Right lobe of liver (tissue), 6 donors: ENCODE data around the gene MOGAT1. TPM values are rescaled to one million over a fixed set of nuclear protein-coding genes. Genes with fewer than 3 reads are reported as not detected.
"Not testable (repeated sequence)": the region's sequence is repeated elsewhere in the genome, so short reads cannot be mapped to it uniquely, and the experiment has no call there.

Experiments used
- ATAC-seq, 4 donors: fragments of 200-7000 bp; cut with Tn5 transposase; one replicate each; pipeline ENCODE4 v1.9.1; 2020; ENCODE audit warnings: mild to moderate bottlenecking in 4 of 4, moderate library complexity in 4 of 4
- DNase-seq, 3 donors: peaks; one replicate each; pipeline ENCODE4 v3.0.0-alpha.2; 2020
- H3K27ac ChIP-seq, 3 donors: fragments of 200-600 bp; one replicate each; pipeline ENCODE4 v1.8.0; 2022
- H3K27me3 ChIP-seq, 2 donors: fragments of 200-600 bp; one replicate each; pipeline ENCODE4 v1.8.0; 2022
- H3K36me3 ChIP-seq, 4 donors: fragments of 200-600 bp; sonication (generic) in 1 of 4; one replicate each; pipeline versions ENCODE4 v1.5.1 to v1.8.0; 2017 to 2022; ENCODE audit warnings: control low read depth in 1 of 4
- H3K4me1 ChIP-seq, 4 donors: fragments of 200-600 bp; sonication (generic) in 1 of 4; one replicate each; pipeline versions ENCODE4 v1.5.1 to v1.8.0; 2017 to 2022; ENCODE audit warnings: control low read depth in 1 of 4
- H3K4me3 ChIP-seq, 3 donors: fragments of 200-600 bp; one replicate each; pipeline ENCODE4 v1.8.0; 2022
- H3K9me3 ChIP-seq, 4 donors: fragments of 200-600 bp; sonication (generic) in 1 of 4; one replicate each; pipeline versions ENCODE4 v1.5.1 to v1.8.0; 2017 to 2022; ENCODE audit warnings: control low read depth in 1 of 4
- CTCF ChIP-seq, 4 donors: fragments of 200-600 bp in 3 of 4; fragments of 450-650 bp in 1 of 4; IDR thresholded peaks; one replicate each; pipeline versions ENCODE4 v1.5.1 to v1.8.0; 2016 to 2022; ENCODE audit warnings: antibody characterized with exemption in 4 of 4, mild to moderate bottlenecking in 2 of 4
- POLR2A ChIP-seq: fragments of 450-650 bp; IDR thresholded peaks from one replicate; pipeline ENCODE4 v1.6.1; 2017; ENCODE audit warnings: antibody characterized with exemption, mild to moderate bottlenecking
- WGBS: methylation state at CpG from one replicate; pipeline ENCODE4 v1.1.6; 2018; ENCODE audit warnings: low coverage, low lambda C conversion rate; ENCODE audit not compliant: insufficient coverage; ENCODE audit errors: missing lambda C conversion rate; 5-methylcytosine and 5-hydroxymethylcytosine counted together
- intact Hi-C, 2 donors: fragments of 100-400 bp; cut with DNase I; formaldehyde crosslinking; loops; one replicate each; pipeline versions ENCODE4 v1.11.2 to v1.14.1; 2022
- total RNA-seq, 6 experiments: library from RNA; depleted of rRNA in 2 of 6; stranded (reverse); fragments of >200 nt in 2 of 6; fragmentation: NEBNext Ultra II Directional in 3 of 6; extraction: Animal tissue kit (Norgen Biotek cat#: 25700) in 3 of 6; gene quantifications; one replicate each; pipeline versions ENCODE4 v1.1.0 to v1.2.4, GENCODE V29; 2016 to 2023
- donor health status: DM: no; HTN: yes; CAD: no.
- donor health status: DM: no; HTN: no; CAD: no.
- donor health status: DM: no; HTN: no; CAD: no.
- donor health status: DM: no; HTN: yes; CAD: no.
- donor health status: DM: no; HTN: yes; CAD: no.

The MOGAT1 gene
- total RNA-seq, 6 experiments from 2014 or later = 0.50 to 8.1 (median 3.4) TPM

- TF ChIP-seq POLR2A = no peak
- TF ChIP-seq CTCF (IDR thresholded peaks at IDR 0.05) = no peak
- no peak overlapping the region for H3K27ac ChIP-seq
- DNase-seq = no peak
- no peaks in the 10 kb centered on the region for H3K27me3 ChIP-seq
- 78% methylated on average over 2 of the region's 2 CpGs for WGBS
- no peaks in the 10 kb centered on the region for H3K9me3 ChIP-seq
- peaks cover 0 to 14% (median 0%) of the 10 kb centered on the region in 4 donors for H3K4me1 ChIP-seq
- ATAC-seq = no peak
- no peak overlapping the region for H3K4me3 ChIP-seq
- intact Hi-C loops = no loop called here
- peaks cover 0 to 17% (median 0%) of the 10 kb centered on the region in 4 donors for H3K36me3 ChIP-seq
Measured at GRCh38 chr2:222688917-222689316, 17.5 kb downstream of the MOGAT1 start.

DNA sequence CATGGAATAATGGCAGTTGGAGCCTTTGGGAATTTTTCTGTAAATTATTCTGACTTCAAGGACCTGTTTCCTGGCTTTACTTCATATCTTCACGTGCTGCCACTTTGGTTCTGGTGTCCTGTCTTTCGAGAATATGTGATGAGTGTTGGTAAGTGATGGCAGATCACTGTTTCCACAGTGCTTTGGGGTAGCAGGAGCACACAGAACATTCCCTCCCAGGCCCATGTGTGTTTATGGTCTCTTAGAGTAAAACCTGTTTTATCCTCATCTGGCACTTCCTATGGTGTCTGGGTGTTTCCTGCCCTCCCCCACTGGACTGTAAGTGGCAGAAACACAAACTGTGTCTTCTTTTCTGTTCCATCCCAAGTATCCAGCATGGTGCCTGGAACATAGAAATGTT lies 17.9 kb downstream of the MOGAT1 start:
- H3K4me3 ChIP-seq = no peak overlapping the region
- no peak for DNase-seq
- intact Hi-C loops = no loop called here
- ATAC-seq = no peak
- H3K27ac ChIP-seq = no peak overlapping the region
- no peaks in the 10 kb centered on the region for H3K9me3 ChIP-seq
- 47% methylated on average over 2 of the region's 2 CpGs for whole genome bisulfite sequencing
- H3K36me3 ChIP-seq = peaks cover 0 to 20% (median 0%) of the 10 kb centered on the region in 4 donors
- H3K4me1 ChIP-seq = peaks cover 0 to 10% (median 0%) of the 10 kb centered on the region in 4 donors
- TF ChIP-seq POLR2A (no peak), CTCF (IDR thresholded peaks at IDR 0.05) (no peak)
- H3K27me3 ChIP-seq = no peaks in the 10 kb centered on the region

DNA sequence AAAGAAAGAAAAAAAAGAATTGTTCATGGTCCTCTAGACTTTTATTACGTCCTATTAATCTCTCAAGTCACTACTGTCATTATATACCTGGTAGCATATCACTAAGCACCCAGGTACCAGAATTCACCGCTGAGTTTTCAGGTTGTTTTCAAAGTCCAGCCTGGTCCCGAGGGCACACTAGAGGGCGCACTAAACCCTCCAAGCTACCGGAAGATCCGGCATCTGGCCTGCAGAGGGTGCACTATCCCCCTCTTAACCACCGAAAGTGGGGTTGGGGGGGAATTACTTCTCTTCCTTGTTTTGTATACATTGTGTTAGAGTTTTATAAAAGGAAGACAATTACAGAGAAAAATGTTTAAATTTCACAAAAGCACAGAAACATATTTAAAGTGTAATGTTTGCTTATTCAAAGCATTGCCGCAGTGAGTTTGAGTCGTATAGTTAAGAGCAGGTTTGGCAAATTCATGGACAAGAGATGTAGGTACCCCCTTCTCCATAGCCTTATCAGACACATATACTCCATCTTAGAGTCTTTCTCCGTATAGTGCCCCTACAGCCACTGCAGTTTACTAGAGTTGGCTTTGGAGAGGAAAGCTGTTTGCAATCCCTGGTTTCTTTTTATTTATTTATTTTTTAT lies 19.2 kb downstream of the MOGAT1 start:
- Histone ChIP-seq H3K27ac (no peak overlapping the region), H3K9me3 (no peaks in the 10 kb centered on the region), H3K4me1 (peaks cover 0 to 3% (median 0%) of the 10 kb centered on the region in 4 donors), H3K4me3 (no peak overlapping the region), H3K36me3 (peaks cover 0 to 33% (median 0%) of the 10 kb centered on the region in 4 donors), H3K27me3 (no peaks in the 10 kb centered on the region)
- DNase-seq (peak; percentile 67 to 75 (median 72)), ATAC-seq (peak; percentile 96 to 97 (median 97))
- intact Hi-C loops = no loop called here
- 30% methylated on average over 10 of the region's 10 CpGs for WGBS
- TF ChIP-seq CTCF (IDR thresholded peaks at IDR 0.05) = peak; percentile 87 to 99 (median 98)
- TF ChIP-seq POLR2A = no peak

DNA sequence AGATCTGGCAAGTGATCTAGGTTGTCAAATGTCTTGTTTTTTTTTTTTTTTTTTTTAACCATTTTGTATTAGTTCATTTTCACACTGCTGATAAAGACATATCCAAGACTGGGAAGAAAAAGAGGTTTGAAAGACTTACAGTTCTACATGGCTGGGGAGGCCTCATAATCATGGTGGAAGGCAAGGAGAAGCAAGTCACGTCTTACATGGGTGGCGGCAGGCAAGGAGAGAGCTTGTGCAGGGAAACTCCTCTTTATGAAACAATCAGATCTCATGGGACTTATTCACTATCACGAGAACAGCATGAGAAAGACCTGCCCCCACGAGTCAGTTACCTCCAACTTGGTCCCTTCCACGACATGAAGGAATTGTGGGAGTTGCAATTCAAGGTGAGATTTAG lies 22.0 kb downstream of the MOGAT1 start:
- H3K27me3 ChIP-seq, H3K4me3 ChIP-seq, H3K27ac ChIP-seq, H3K4me1 ChIP-seq, intact Hi-C loops, ATAC-seq, H3K9me3 ChIP-seq, DNase-seq: not testable (repeated sequence)
- H3K36me3 ChIP-seq = peaks cover 0 to 41% (median 0%) of the 10 kb centered on the region in 4 donors
- 94% methylated on average over 5 of the region's 5 CpGs for WGBS

DNA sequence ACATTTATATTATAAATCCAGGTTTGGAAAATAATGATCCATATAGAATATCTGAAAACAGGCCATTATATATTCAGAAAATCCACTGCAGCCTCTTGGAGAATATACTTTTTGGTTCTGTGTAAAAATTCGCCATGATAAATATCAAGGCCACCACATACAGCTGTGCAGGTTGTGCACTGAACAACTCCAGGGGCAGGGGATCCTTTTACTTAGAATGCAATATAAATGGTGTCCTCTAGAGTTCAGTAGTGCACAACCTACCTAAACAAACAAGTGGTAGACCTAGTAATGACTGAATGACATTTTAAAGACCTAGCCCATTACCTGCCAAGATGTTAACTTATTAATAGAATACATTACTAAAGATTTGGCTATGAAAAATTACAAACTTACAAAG lies 22.4 kb downstream of the MOGAT1 start:
- no peak overlapping the region for H3K4me3 ChIP-seq
- TF ChIP-seq POLR2A (no peak), CTCF (IDR thresholded peaks at IDR 0.05) (peak; percentile 16 to 34 (median 29))
- H3K4me1 ChIP-seq = no peaks in the 10 kb centered on the region
- intact Hi-C loops = no loop called here
- WGBS = 91% methylated on average over 1 of the region's 1 CpG
- ATAC-seq (peak; percentile 50 to 76 (median 64)), DNase-seq (no peak)
- H3K27me3 ChIP-seq = no peaks in the 10 kb centered on the region
- no peak overlapping the region for H3K27ac ChIP-seq
- H3K9me3 ChIP-seq = no peaks in the 10 kb centered on the region
- H3K36me3 ChIP-seq = peaks cover 0 to 38% (median 0%) of the 10 kb centered on the region in 4 donors
